H1 (cell line): ENCODE results near the gene LRRC56. TPM values are rescaled to one million over a fixed set of nuclear protein-coding genes. Genes with fewer than 3 reads are reported as not detected.

Source experiments
- CTCF ChIA-PET: fragments of 300-600 bp; sonication (Branson Sonifier 250); formaldehyde crosslinking; loops from one replicate; lab custom pipeline; 2021; ENCODE audit not compliant: partially characterized antibody; lab: Charles Lee
- POLR2A ChIA-PET: fragments of 300-600 bp; sonication (Branson Sonifier 250); formaldehyde crosslinking; loops from one replicate; lab custom pipeline; 2021; ENCODE audit warnings: inconsistent platforms; ENCODE audit not compliant: partially characterized antibody; lab: Charles Lee
- DNase-seq, 2 experiments: peaks; one replicate each; pipeline versions ENCODE4 v3.0.0 to v3.0.0-alpha.2; 2010 to 2022; ENCODE audit warnings: low spot score in 2 of 2, low read depth in 1 of 2, mixed read lengths in 1 of 2
- FAIRE-seq: peaks from 2 replicates; lab custom pipeline; 2011; peaks lifted over from hg19 to GRCh38; lab: Jason Lieb, UNC
- H2AFZ ChIP-seq: 2 replicates; pipeline ENCODE4 v1.8.1; 2012; ENCODE audit warnings: low read length, inconsistent platforms
- H2AK5ac ChIP-seq: 2 replicates; pipeline ENCODE4 v1.6.1; 2013; ENCODE audit warnings: low read depth, low read length
- H2BK120ac ChIP-seq: replicated peaks from 2 replicates; pipeline ENCODE3; 2013; ENCODE audit warnings: low read depth, low read length, inconsistent platforms
- H2BK12ac ChIP-seq: 2 replicates; pipeline ENCODE4 v1.6.1; 2013; ENCODE audit warnings: low read depth, low read length
- H2BK15ac ChIP-seq: 2 replicates; pipeline ENCODE4 v1.6.1; 2013; ENCODE audit warnings: low read length
- H2BK20ac ChIP-seq: 2 replicates; pipeline ENCODE4 v1.6.1; 2013; ENCODE audit warnings: low read length
- H2BK5ac ChIP-seq: 2 replicates; pipeline ENCODE4 v1.6.1; 2013; ENCODE audit warnings: low read depth, low read length
- H3K14ac ChIP-seq: 2 replicates; pipeline ENCODE4 v1.6.1; 2013; ENCODE audit warnings: inconsistent platforms; ENCODE audit not compliant: insufficient read length
- H3K18ac ChIP-seq: 2 replicates; pipeline ENCODE4 v1.6.1; 2013; ENCODE audit warnings: low read length; ENCODE audit errors: extremely low read depth
- H3K23ac ChIP-seq: 2 replicates; pipeline ENCODE4 v1.6.1; 2013; ENCODE audit warnings: inconsistent platforms; ENCODE audit not compliant: insufficient read length
- H3K23me2 ChIP-seq: 2 replicates; pipeline ENCODE4 v1.6.1; 2013; ENCODE audit warnings: low read depth, low read length
- H3K27ac ChIP-seq: 2 replicates; pipeline ENCODE4 v1.6.1; 2011; ENCODE audit warnings: low read depth, low read length, inconsistent platforms
- H3K27me3 ChIP-seq, 4 experiments: replicated peaks in 1 of 4; 1 replicate in 1 of 4; 2 replicates in 3 of 4; pipeline versions ENCODE4 v1.6.1 to v1.8.1; 2011 to 2013; ENCODE audit warnings: low read length in 3 of 4, mild to moderate bottlenecking in 3 of 4, inconsistent platforms in 2 of 4, mixed read lengths in 2 of 4, moderate library complexity in 1 of 4; ENCODE audit not compliant: control insufficient read depth in 3 of 4, insufficient read depth in 3 of 4; ENCODE audit errors: extremely low read depth in 1 of 4
- H3K36me3 ChIP-seq, 4 experiments: 2 replicates each; pipeline versions ENCODE4 v1.6.1 to v1.8.1; 2011 to 2013; ENCODE audit warnings: mild to moderate bottlenecking in 4 of 4, low read length in 3 of 4, moderate library complexity in 2 of 4, control low read depth in 1 of 4, inconsistent platforms in 1 of 4; ENCODE audit not compliant: insufficient read depth in 4 of 4, control insufficient read depth in 2 of 4
- H3K4ac ChIP-seq: replicated peaks from 2 replicates; pipeline ENCODE3; 2013; ENCODE audit warnings: low read length, low read depth, mixed read lengths, inconsistent platforms; ENCODE audit not compliant: insufficient read length
- H3K4me1 ChIP-seq, 4 experiments: replicated peaks in 1 of 4; 1 replicate in 1 of 4; 2 replicates in 3 of 4; pipeline versions ENCODE4 v1.6.1 to v1.8.1; 2011 to 2013; ENCODE audit warnings: low read length in 3 of 4, inconsistent platforms in 2 of 4, mixed read lengths in 1 of 4; ENCODE audit not compliant: insufficient read depth in 4 of 4, control insufficient read depth in 3 of 4
- H3K4me2 ChIP-seq, 2 experiments: 2 replicates each; pipeline versions ENCODE4 v1.6.1 to v1.8.1; 2011 to 2013; ENCODE audit warnings: low read depth in 2 of 2, low read length in 2 of 2, control low read depth in 1 of 2, inconsistent platforms in 1 of 2, mild to moderate bottlenecking in 1 of 2; ENCODE audit not compliant: insufficient read depth in 1 of 2
- H3K4me3 ChIP-seq, 4 experiments: fragments of 200-600, 300-600 bp in 1 of 4; sonication (generic), shearing (Covaris generic), sonication (Bioruptor Twin) in 1 of 4; 2 replicates each; pipeline versions ENCODE4 v1.5.1 to v1.8.1; 2011 to 2016; ENCODE audit warnings: low read length in 4 of 4, low read depth in 3 of 4, control low read depth in 2 of 4, inconsistent platforms in 2 of 4, mild to moderate bottlenecking in 2 of 4, mixed read lengths in 1 of 4, moderate library complexity in 1 of 4; ENCODE audit not compliant: insufficient read depth in 2 of 4; ENCODE audit errors: extremely low read depth in 1 of 4
- H3K56ac ChIP-seq: replicated peaks from 2 replicates; pipeline ENCODE3; 2013; ENCODE audit warnings: low read depth, mild to moderate bottlenecking, mixed read lengths, low read length, inconsistent platforms; ENCODE audit not compliant: insufficient read length
- H3K79me1 ChIP-seq: 2 replicates; pipeline ENCODE4 v1.6.1; 2013; ENCODE audit warnings: low read depth, low read length, control low read depth
- H3K79me2 ChIP-seq, 2 experiments: 2 replicates each; pipeline versions ENCODE4 v1.6.1 to v1.8.1; 2012 to 2013; ENCODE audit warnings: low read length in 2 of 2, mild to moderate bottlenecking in 2 of 2, inconsistent platforms in 1 of 2; ENCODE audit not compliant: insufficient read depth in 2 of 2, control insufficient read depth in 1 of 2
- H3K9ac ChIP-seq, 4 experiments: replicated peaks in 1 of 4; 1 replicate in 1 of 4; 2 replicates in 3 of 4; pipeline versions ENCODE4 v1.6.1 to v1.8.1; 2011 to 2013; ENCODE audit warnings: low read depth in 3 of 4, low read length in 3 of 4, control low read depth in 2 of 4, mild to moderate bottlenecking in 2 of 4, moderate library complexity in 2 of 4, inconsistent platforms in 1 of 4; ENCODE audit errors: extremely low read depth in 1 of 4
- H3K9me3 ChIP-seq, 2 experiments: 2 replicates each; pipeline versions ENCODE4 v1.6.1 to v1.8.1; 2012 to 2013; ENCODE audit warnings: mild to moderate bottlenecking in 2 of 2, moderate library complexity in 2 of 2, control low read depth in 1 of 2, inconsistent platforms in 1 of 2, low read depth in 1 of 2, low read length in 1 of 2, mixed read lengths in 1 of 2; ENCODE audit not compliant: insufficient read depth in 2 of 2
- H4K20me1 ChIP-seq, 2 experiments: replicated peaks in 1 of 2; 2 replicates each; pipeline versions ENCODE3 to v1.8.1; 2011 to 2013; ENCODE audit warnings: inconsistent platforms in 2 of 2, low read length in 2 of 2, mild to moderate bottlenecking in 1 of 2; ENCODE audit not compliant: insufficient read depth in 2 of 2, control insufficient read depth in 1 of 2
- H4K5ac ChIP-seq: 2 replicates; pipeline ENCODE4 v1.6.1; 2013; ENCODE audit warnings: low read length, low read depth, mixed read lengths, inconsistent platforms; ENCODE audit not compliant: insufficient read length
- H4K8ac ChIP-seq: 2 replicates; pipeline ENCODE4 v1.8.0; 2013; ENCODE audit warnings: mild to moderate bottlenecking, moderate library complexity, low read length, inconsistent platforms; ENCODE audit not compliant: insufficient read depth; ENCODE audit errors: extremely low read depth
- H4K91ac ChIP-seq: replicated peaks from 2 replicates; pipeline ENCODE3; 2013; ENCODE audit warnings: low read length, mixed read lengths, inconsistent platforms; ENCODE audit not compliant: insufficient read length
- BACH1 ChIP-seq: IDR thresholded peaks from 2 replicates; pipeline ENCODE4 v1.6.1; 2012; ENCODE audit warnings: low read length, improper control_type of control experiment
- CBX5 ChIP-seq: fragments of 300-800, 300-1000 bp; sonication (generic); IDR thresholded peaks from 2 replicates; pipeline ENCODE4 v1.7.1; 2016; ENCODE audit warnings: antibody characterized with exemption, low read length, low read depth
- CREB1 ChIP-seq: IDR thresholded peaks from 2 replicates; pipeline ENCODE4 v1.6.1; 2012; ENCODE audit warnings: inconsistent platforms
- KDM4A ChIP-seq: IDR thresholded peaks from one replicate; pipeline ENCODE4 v1.7.1; 2012; ENCODE audit warnings: low read depth, mild to moderate bottlenecking, moderate library complexity, low read length, inconsistent platforms; ENCODE audit not compliant: severe bottlenecking
- POLR2A ChIP-seq, 2 experiments: IDR thresholded peaks; 1 replicate in 1 of 2; 2 replicates in 1 of 2; pipeline ENCODE4 v1.6.1; 2011; ENCODE audit warnings: low read depth in 2 of 2, low read length in 2 of 2, mild to moderate bottlenecking in 2 of 2; ENCODE audit errors: control extremely low read depth in 1 of 2
- POLR2AphosphoS5 ChIP-seq: IDR thresholded peaks from 2 replicates; pipeline ENCODE4 v1.6.1; 2011; ENCODE audit warnings: low read depth, low read length
- RNF2 ChIP-seq: fragments of 200-900, 300-1000 bp; sonication (generic); IDR thresholded peaks from 2 replicates; pipeline ENCODE4 v1.7.1; 2016; ENCODE audit warnings: borderline replicate concordance, low read depth, mild to moderate bottlenecking, antibody characterized with exemption, low read length; ENCODE audit not compliant: poor library complexity, severe bottlenecking; ENCODE audit errors: missing control alignments
- SRF ChIP-seq: IDR thresholded peaks from 2 replicates; pipeline ENCODE4 v1.6.1; 2011; ENCODE audit warnings: mild to moderate bottlenecking, low read depth, low read length, moderate library complexity
- SUZ12 ChIP-seq: fragments of 200-600 bp; sonication (generic); IDR thresholded peaks from 2 replicates; pipeline ENCODE4 v1.6.1; 2012; ENCODE audit warnings: mild to moderate bottlenecking, inconsistent platforms, low read length, moderate library complexity, mixed read lengths
- TBP ChIP-seq: IDR thresholded peaks from 2 replicates; pipeline ENCODE4 v1.6.1; 2011; ENCODE audit warnings: low read depth, low read length, improper control_type of control experiment
- TEAD4 ChIP-seq: IDR thresholded peaks from 2 replicates; pipeline ENCODE4 v1.6.1; 2012; ENCODE audit warnings: low read depth, low read length, inconsistent platforms, mixed read lengths
- ZNF274 ChIP-seq: IDR thresholded peaks from 2 replicates; pipeline ENCODE4 v1.7.0; 2012; ENCODE audit warnings: low read length, borderline replicate concordance; ENCODE audit errors: extremely low read depth
- WGBS, 2 experiments: shearing (Covaris generic) in 1 of 2; methylation state at CpG; one replicate each; pipeline versions ENCODE4 v1.1.6 to v1.1.7; 2013 to 2015; ENCODE audit warnings: low lambda C conversion rate in 2 of 2, mixed read lengths in 2 of 2, inconsistent platforms in 1 of 2, low coverage in 1 of 2, missing lambda C conversion rate in 1 of 2; ENCODE audit not compliant: insufficient replicate concordance in 2 of 2, insufficient coverage in 1 of 2, insufficient read length in 1 of 2; ENCODE audit errors: extremely low coverage in 1 of 2, missing lambda C conversion rate in 1 of 2; 5-methylcytosine and 5-hydroxymethylcytosine counted together
- polyA plus RNA-seq, 7 experiments: library from polyadenylated mRNA; depleted of rRNA in 3 of 7; stranded (reverse) in 5 of 7; unstranded in 2 of 7; fragments of >200 nt in 5 of 7; fragments of 200-250 nt in 2 of 7; gene quantifications; 1 replicate in 5 of 7; 2 replicates in 1 of 7; 4 replicates in 1 of 7; pipeline versions ENCODE4 v1.2.1 to v1.2.3, GENCODE V29; 2011 to 2013; ENCODE audit warnings: missing spikeins in 2 of 7, mixed read lengths in 2 of 7
- total RNA-seq: library from RNA; stranded (reverse); fragmentation: NEBNext Ultra II Directional; extraction: Animal tissue kit (Norgen Biotek cat#: 25700); gene quantifications from 2 replicates; pipeline ENCODE4 v1.2.1, GENCODE V29; 2021
- TF ChIP-seq, protein P1 (sequence below), 3 experiments: IDR thresholded peaks; 1 replicate in 2 of 3; 2 replicates in 1 of 3; pipeline versions ENCODE4 v1.5.1 to v1.6.1; 2011; ENCODE audit warnings: low read length in 3 of 3, mild to moderate bottlenecking in 3 of 3, inconsistent platforms in 2 of 3, low read depth in 1 of 3, moderate library complexity in 1 of 3; ENCODE audit not compliant: insufficient read depth in 1 of 3; ENCODE audit errors: control extremely low read depth in 1 of 3

LRRC56 gene
- total and polyA plus RNA-seq, 2 of the 8 experiments (the other 6 are each of a cell fraction or from before 2014, with no cell fraction given), result 0.94 to 1.9 TPM

DNA sequence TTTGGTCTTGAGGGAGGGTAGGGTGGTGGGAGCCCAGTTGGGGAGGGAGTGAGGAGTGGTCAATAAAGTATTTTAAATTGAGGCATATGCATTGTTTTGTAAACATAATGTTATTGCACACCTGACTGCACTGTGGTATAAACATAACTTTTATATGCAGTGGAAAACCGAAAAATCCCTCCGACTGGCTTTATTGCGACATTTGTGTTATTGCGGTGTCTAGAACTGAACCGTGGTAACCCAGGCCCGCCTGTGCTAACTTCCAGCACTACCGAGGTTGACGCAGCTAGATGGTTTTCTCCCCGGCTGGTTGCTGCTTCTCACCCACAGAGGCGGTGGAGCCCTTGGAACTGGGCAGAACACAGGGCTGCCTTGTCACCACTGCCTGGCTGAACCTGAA is 22.7 kb upstream of the LRRC56 start:
- Histone ChIP-seq H3K9me3 (peaks cover 4 to 14% of the 10 kb centered on the region in 2 experiments; a peak in 1 of 4 replicates), H4K91ac (no peak overlapping the region), H4K20me1 (peaks cover 0 to 2% of the 10 kb centered on the region in 2 experiments), H3K79me1 (no peaks in the 10 kb centered on the region; the same call in 1 of the 2 replicates), H2BK20ac (no peak overlapping the region), H3K23me2 (no peaks in the 10 kb centered on the region), H3K79me2 (no peaks in the 10 kb centered on the region), H2BK120ac (no peak overlapping the region), H3K23ac (no peak overlapping the region), H3K27ac (no peak overlapping the region), H3K36me3 (no peaks in the 10 kb centered on the region; a peak in 1 of 8 replicates), H3K4me2 (no peak overlapping the region), H3K4me1 (no peaks in the 10 kb centered on the region), H2AK5ac (no peak overlapping the region), H2AFZ (no peak overlapping the region), H3K4me3 (no peak overlapping the region), H2BK5ac (no peak overlapping the region), H3K18ac (no peak overlapping the region), H2BK12ac (no peak overlapping the region), H2BK15ac (no peak overlapping the region), H3K4ac (no peak overlapping the region), H3K9ac (no peak overlapping the region), H4K5ac (no peak overlapping the region), H3K27me3 (0 out of 7 replicates have a peak, but pooled peaks cover 0 to 3% (median 0%) of the 10 kb centered on the region in 4 experiments), H3K56ac (no peak overlapping the region), H3K14ac (no peak overlapping the region), H4K8ac (no peak overlapping the region)
- CTCF ChIA-PET, result no interaction called here
- POLR2A ChIA-PET, result no interaction called here
- DNase-seq, result no peak
- no peak for FAIRE-seq
- 94% methylated on average over 10 of the region's 10 CpGs; no CpG with 5 or more reads in 1 of the 2 experiments for WGBS, 2 experiments
- TF ChIP-seq RNF2 (no peak), TEAD4 (no peak), TBP (no peak), CBX5 (no peak), SRF (no peak), SUZ12 (no peak), ZNF274 (no peak), POLR2A (IDR thresholded peaks at IDR 0.05; ENCODE audit: control extremely low read depth in 1 of 2, low read depth in 2 of 2, low read length in 2 of 2) (no peak), POLR2AphosphoS5 (no peak), CREB1 (no peak), KDM4A (no peak), BACH1 (no peak)
- TF ChIP-seq, protein P1, sequence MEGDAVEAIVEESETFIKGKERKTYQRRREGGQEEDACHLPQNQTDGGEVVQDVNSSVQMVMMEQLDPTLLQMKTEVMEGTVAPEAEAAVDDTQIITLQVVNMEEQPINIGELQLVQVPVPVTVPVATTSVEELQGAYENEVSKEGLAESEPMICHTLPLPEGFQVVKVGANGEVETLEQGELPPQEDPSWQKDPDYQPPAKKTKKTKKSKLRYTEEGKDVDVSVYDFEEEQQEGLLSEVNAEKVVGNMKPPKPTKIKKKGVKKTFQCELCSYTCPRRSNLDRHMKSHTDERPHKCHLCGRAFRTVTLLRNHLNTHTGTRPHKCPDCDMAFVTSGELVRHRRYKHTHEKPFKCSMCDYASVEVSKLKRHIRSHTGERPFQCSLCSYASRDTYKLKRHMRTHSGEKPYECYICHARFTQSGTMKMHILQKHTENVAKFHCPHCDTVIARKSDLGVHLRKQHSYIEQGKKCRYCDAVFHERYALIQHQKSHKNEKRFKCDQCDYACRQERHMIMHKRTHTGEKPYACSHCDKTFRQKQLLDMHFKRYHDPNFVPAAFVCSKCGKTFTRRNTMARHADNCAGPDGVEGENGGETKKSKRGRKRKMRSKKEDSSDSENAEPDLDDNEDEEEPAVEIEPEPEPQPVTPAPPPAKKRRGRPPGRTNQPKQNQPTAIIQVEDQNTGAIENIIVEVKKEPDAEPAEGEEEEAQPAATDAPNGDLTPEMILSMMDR (IDR thresholded peaks at IDR 0.05; ENCODE audit: control extremely low read depth in 1 of 3, insufficient read depth in 1 of 3, low read depth in 1 of 3, low read length in 3 of 3), result no peak
